K562 (cell line): ENCODE results near the gene TRIP6. TPM values are rescaled to one million over a fixed set of nuclear protein-coding genes. Genes with fewer than 3 reads are reported as not detected.

ENCODE experiments used
- ATF6 ChIP-seq: sonication (generic); formaldehyde crosslinking; IDR thresholded peaks from 2 replicates; pipeline ENCODE4 v1.4.0; 2020; ENCODE audit warnings: mild to moderate bottlenecking, missing genetic modification reagents
- CHD4 ChIP-seq: fragments of 200-600 bp; sonication (generic); IDR thresholded peaks from 3 replicates; pipeline ENCODE4 v1.6.1; 2012; ENCODE audit warnings: low read depth, mild to moderate bottlenecking, mixed read lengths, low read length, inconsistent platforms; ENCODE audit not compliant: insufficient read depth, insufficient replicate concordance, poor library complexity, severe bottlenecking
- EZH2 ChIP-seq: IDR thresholded peaks from 2 replicates; pipeline ENCODE4 v1.6.1; 2012; ENCODE audit warnings: low read depth, mild to moderate bottlenecking, inconsistent platforms, low read length, borderline replicate concordance
- FOXO4 ChIP-seq: fragments of 450-650 bp; formaldehyde crosslinking; IDR thresholded peaks from 2 replicates; pipeline ENCODE4 v1.4.0; 2020; ENCODE audit warnings: mild to moderate bottlenecking, moderate library complexity
- GABPB1 ChIP-seq: sonication (generic); formaldehyde crosslinking; IDR thresholded peaks from 2 replicates; pipeline ENCODE4 v1.8.0; 2022; ENCODE audit warnings: mild to moderate bottlenecking, missing genetic modification reagents
- HDAC8 ChIP-seq: fragments of 450-650 bp; IDR thresholded peaks from 2 replicates; pipeline ENCODE4 v1.6.1; 2016; ENCODE audit warnings: mild to moderate bottlenecking, missing genetic modification characterization, moderate library complexity, missing compliant biosample characterization
- HINFP ChIP-seq: fragments of 450-650 bp; conservative IDR thresholded peaks from 2 replicates; pipeline ENCODE4 v1.6.1; 2016; ENCODE audit warnings: missing genetic modification characterization, low read depth, mild to moderate bottlenecking, control low read depth, missing compliant biosample characterization
- KDM1A ChIP-seq, 2 experiments: fragments of 450-650 bp; IDR thresholded peaks; 2 replicates each; pipeline ENCODE4 v1.6.1; 2016; ENCODE audit warnings: mild to moderate bottlenecking in 2 of 2
- PCBP1 ChIP-seq: fragments of 200-400 bp; formaldehyde crosslinking; IDR thresholded peaks from 2 replicates; pipeline ENCODE4 v1.6.1; 2018; ENCODE audit warnings: mild to moderate bottlenecking, low read depth, low read length; ENCODE audit not compliant: poor library complexity, severe bottlenecking
- RBM34 ChIP-seq: fragments of 200-400 bp; formaldehyde crosslinking; IDR thresholded peaks from 2 replicates; pipeline ENCODE4 v1.6.1; 2018; ENCODE audit warnings: low read length, borderline replicate concordance; ENCODE audit not compliant: insufficient read depth
- SREBF2 ChIP-seq: sonication (generic); formaldehyde crosslinking; IDR thresholded peaks from 2 replicates; pipeline ENCODE4 v1.4.0; 2020; ENCODE audit warnings: mild to moderate bottlenecking, missing genetic modification reagents
- STAG1 ChIP-seq: sonication (generic); formaldehyde crosslinking; IDR thresholded peaks from 2 replicates; pipeline ENCODE4 v1.5.0; 2020; ENCODE audit warnings: missing genetic modification reagents, borderline replicate concordance
- TFAP4 ChIP-seq: sonication (generic); formaldehyde crosslinking; IDR thresholded peaks from 2 replicates; pipeline ENCODE4 v1.8.0; 2022; ENCODE audit warnings: missing genetic modification reagents, mild to moderate bottlenecking, moderate library complexity, borderline replicate concordance
- ZBTB34 ChIP-seq: fragments of 250-450 bp; sonication (Bioruptor Pico); IDR thresholded peaks from 2 replicates; pipeline ENCODE4 v1.8.0; 2021; ENCODE audit warnings: mild to moderate bottlenecking, moderate library complexity
- ZNF347 ChIP-seq: fragments of 450-650 bp; formaldehyde crosslinking; IDR thresholded peaks from 2 replicates; pipeline ENCODE4 v1.4.0; 2020; ENCODE audit warnings: low read depth, mild to moderate bottlenecking, moderate library complexity
- ZNF395 ChIP-seq: fragments of 200-800 bp; sonication (Bioruptor generic); IDR thresholded peaks from 2 replicates; pipeline ENCODE4 v1.6.1; 2017; ENCODE audit warnings: missing genetic modification characterization, missing compliant biosample characterization
- ZNF583 ChIP-seq: fragments of 250-450 bp; sonication (Bioruptor Pico); IDR thresholded peaks from 2 replicates; pipeline ENCODE4 v1.4.0; 2020
- ZNF77 ChIP-seq: fragments of 250-450 bp; sonication (Bioruptor Pico); IDR thresholded peaks from 2 replicates; pipeline ENCODE4 v1.5.0; 2020
- ZSCAN29 ChIP-seq: fragments of 450-650 bp; IDR thresholded peaks from 2 replicates; pipeline ENCODE4 v1.6.1; 2017
- polyA plus RNA-seq, 8 experiments: library from polyadenylated mRNA; depleted of rRNA in 4 of 8; stranded (reverse) in 5 of 8; unstranded in 3 of 8; fragments of >200 nt; fragmentation: Nextera tagmentation in 2 of 8; fragmentation: Illumina TruSeq in 1 of 8; extraction: Ambion mirVana in 2 of 8; extraction: Trizol in 1 of 8; gene quantifications; 2 replicates each; pipeline versions ENCODE4 v1.2.1 to v1.2.3, GENCODE V29; 2011 to 2014; ENCODE audit warnings: inconsistent platforms in 1 of 8, missing spikeins in 1 of 8
- total RNA-seq, 7 experiments: library from RNA; depleted of rRNA in 6 of 7; stranded (reverse); fragments of >200 nt in 6 of 7; fragmentation: Illumina TruSeq in 2 of 7; extraction: Trizol in 2 of 7; gene quantifications; 2 replicates each; pipeline versions ENCODE4 v1.2.1 to v1.2.3, GENCODE V29; 2011 to 2021; ENCODE audit warnings: low replicate concordance in 1 of 7

Gene TRIP6
- total and polyA plus RNA-seq, 9 of the 15 experiments (the other 6 are each of a cell fraction or from before 2014, with no cell fraction given): 5.9 to 141 (median 54.0) TPM

GRCh38 chr7:100829150-100829716 lies 38.0 kb upstream of the TRIP6 start (continued):
- TF ChIP-seq ATF6 (CRISPR knock-in tag) (no peak), SREBF2 (CRISPR knock-in tag) (no peak), KDM1A (IDR thresholded peaks at IDR 0.05) (peak; percentile 87 to 88), ZNF347 (CRISPR knock-in tag) (no peak), ZNF77 (no peak), ZNF395 (CRISPR knock-in tag) (peak; percentile 71; the same call in 1 of the 2 replicates), ZSCAN29 (no peak), HDAC8 (tag) (no peak), STAG1 (no peak), TFAP4 (CRISPR knock-in tag) (peak; percentile 83; the same call in 1 of the 2 replicates), EZH2 (no peak), ZBTB34 (CRISPR knock-in tag) (no peak), GABPB1 (CRISPR knock-in tag) (0 out of 2 replicates have a peak, but pooled peaks have one; percentile 49), HINFP (tag) (no peak), CHD4 (no peak), FOXO4 (CRISPR knock-in tag) (no peak), RBM34 (no peak), ZNF583 (CRISPR knock-in tag) (no peak; the same call in 1 of the 2 replicates), PCBP1 (peak; percentile 32)
